B cell (primary cell): ENCODE data around the gene BHLHE23. TPM values are rescaled to one million over a fixed set of nuclear protein-coding genes. Genes with fewer than 3 reads are reported as not detected.

ENCODE experiments used
- ATAC-seq: fragments of 200-7000 bp; cut with Tn5 transposase; one replicate; pipeline ENCODE4 v1.10.0; 2021; ENCODE audit warnings: low read depth, mild to moderate bottlenecking, moderate number of reproducible peaks, moderate library complexity
- CTCF ChIA-PET: fragments of 350-600 bp; sonication (Branson Sonifier 250); formaldehyde crosslinking; loops from one replicate; lab custom pipeline; 2021; ENCODE audit warnings: antibody characterized with exemption, inconsistent platforms; lab: Charles Lee
- POLR2A ChIA-PET: fragments of 350-600 bp; sonication (Branson Sonifier 250); formaldehyde crosslinking; loops from one replicate; lab custom pipeline; 2021; ENCODE audit warnings: antibody characterized with exemption; lab: Charles Lee
- DNase-seq: peaks from one replicate; pipeline ENCODE4 v3.0.0; 2013
- H2AFZ ChIP-seq: 2 replicates; pipeline ENCODE4 v1.6.1; 2012; ENCODE audit warnings: mild to moderate bottlenecking, low read depth, low read length; ENCODE audit not compliant: insufficient read depth, poor library complexity, severe bottlenecking
- H3K27ac ChIP-seq, 2 donors: 1 replicate in 1 of 2; 2 replicates in 1 of 2; pipeline ENCODE4 v1.5.1; 2012 to 2013; ENCODE audit warnings: low read length in 2 of 2, mild to moderate bottlenecking in 2 of 2, moderate library complexity in 1 of 2
- H3K27me3 ChIP-seq, 4 experiments: fragments of 200-600 bp in 1 of 4; sonication (generic) in 1 of 4; replicated peaks in 1 of 4; 1 replicate in 2 of 4; 2 replicates in 2 of 4; pipeline versions ENCODE4 v1.6.1 to v1.7.0; 2013 to 2016; ENCODE audit warnings: low read length in 3 of 4, mild to moderate bottlenecking in 2 of 4, mixed read lengths in 1 of 4, moderate library complexity in 1 of 4; ENCODE audit not compliant: insufficient read depth in 4 of 4, control insufficient read depth in 3 of 4; ENCODE audit errors: control extremely low read depth in 1 of 4
- H3K36me3 ChIP-seq, 2 experiments: replicated peaks in 1 of 2; 1 replicate in 1 of 2; 2 replicates in 1 of 2; pipeline versions ENCODE4 v1.6.1 to v1.7.1; 2013; ENCODE audit warnings: low read length in 1 of 2; ENCODE audit not compliant: insufficient read depth in 2 of 2, control insufficient read depth in 1 of 2; ENCODE audit errors: control extremely low read depth in 1 of 2, extremely low read depth in 1 of 2
- H3K4me1 ChIP-seq, 2 donors: fragments of 200-600 bp in 1 of 2; sonication (generic) in 1 of 2; 1 replicate in 1 of 2; 2 replicates in 1 of 2; pipeline versions ENCODE4 v1.5.1 to v1.6.1; 2013 to 2017; ENCODE audit warnings: low read length in 2 of 2; ENCODE audit not compliant: control insufficient read depth in 2 of 2, insufficient read depth in 2 of 2
- H3K4me2 ChIP-seq: replicated peaks from 2 replicates; pipeline ENCODE3; 2012; ENCODE audit warnings: mild to moderate bottlenecking, low read depth, low read length; ENCODE audit not compliant: poor library complexity, severe bottlenecking
- H3K4me3 ChIP-seq, 5 experiments: fragments of 200-600 bp in 1 of 5; sonication (generic) in 1 of 5; 1 replicate in 3 of 5; 2 replicates in 2 of 5; pipeline versions ENCODE4 v1.5.1 to v1.7.0; 2011 to 2016; ENCODE audit warnings: low read length in 4 of 5, mild to moderate bottlenecking in 4 of 5, low read depth in 2 of 5, control low read depth in 1 of 5, moderate library complexity in 1 of 5; ENCODE audit not compliant: insufficient read depth in 1 of 5; ENCODE audit errors: control extremely low read depth in 1 of 5, extremely low read depth in 1 of 5
- H3K79me2 ChIP-seq: fragments of 200-600 bp; sonication (generic); one replicate; pipeline ENCODE4 v1.6.0; 2016; ENCODE audit warnings: low read length; ENCODE audit not compliant: control insufficient read depth, insufficient read depth
- H3K9ac ChIP-seq: fragments of 200-600 bp; sonication (generic); 2 replicates; pipeline ENCODE4 v1.6.1; 2017; ENCODE audit warnings: mild to moderate bottlenecking, low read length, moderate library complexity
- H3K9me3 ChIP-seq, 3 donors: one replicate each; pipeline versions ENCODE4 v1.6.1 to v1.7.1; 2013; ENCODE audit warnings: low read length in 2 of 3; ENCODE audit not compliant: control insufficient read depth in 2 of 3, insufficient read depth in 1 of 3; ENCODE audit errors: control extremely low read depth in 1 of 3
- H4K20me1 ChIP-seq: 2 replicates; pipeline ENCODE4 v1.6.0; 2012; ENCODE audit warnings: mild to moderate bottlenecking, low read length; ENCODE audit not compliant: insufficient read depth, control insufficient read depth, poor library complexity, severe bottlenecking
- H3K27ac Mint-ChIP-seq: one replicate; pipeline ENCODE4 v1.8.0; 2021; ENCODE audit warnings: mixed read lengths
- H3K27me3 Mint-ChIP-seq: one replicate; pipeline ENCODE4 v1.8.0; 2021; ENCODE audit warnings: mixed read lengths
- H3K4me1 Mint-ChIP-seq: one replicate; pipeline ENCODE4 v1.8.0; 2021; ENCODE audit warnings: mixed read lengths
- H3K4me3 Mint-ChIP-seq: one replicate; pipeline ENCODE4 v1.8.0; 2021; ENCODE audit warnings: mixed read lengths
- H3K9me3 Mint-ChIP-seq: one replicate; pipeline ENCODE4 v1.8.0; 2022; ENCODE audit warnings: mixed read lengths; ENCODE audit not compliant: insufficient read depth
- EZH2 ChIP-seq: IDR thresholded peaks from 2 replicates; pipeline ENCODE4 v1.6.1; 2012; ENCODE audit warnings: borderline replicate concordance, low read depth, mild to moderate bottlenecking, moderate library complexity, low read length; ENCODE audit not compliant: insufficient read depth, poor library complexity, severe bottlenecking
- WGBS: methylation state at CpG from one replicate; pipeline ENCODE4 v1.1.5; 2013; ENCODE audit warnings: missing lambda C conversion rate; ENCODE audit not compliant: insufficient coverage; 5-methylcytosine and 5-hydroxymethylcytosine counted together
- intact Hi-C: fragments of 100-400 bp; cut with micrococcal nuclease; formaldehyde crosslinking; loops from one replicate; pipeline ENCODE4 v1.10.0; 2022
- polyA plus RNA-seq: library from polyadenylated mRNA; depleted of rRNA; stranded (reverse); fragments of >200 nt; gene quantifications from 2 replicates; pipeline ENCODE4 v1.2.3, GENCODE V29; 2012
- total RNA-seq, 2 donors: library from RNA; stranded (reverse); fragments of 120-200 nt in 1 of 2; gene quantifications; 1 replicate in 1 of 2; 2 replicates in 1 of 2; pipeline versions ENCODE4 v1.2.3 to v1.2.4, GENCODE V29; 2013 to 2022
- TF ChIP-seq, protein P1 (sequence below): fragments of 200-600 bp; IDR thresholded peaks from one replicate; pipeline ENCODE4 v1.8.0; 2022; ENCODE audit warnings: antibody characterized with exemption, mild to moderate bottlenecking

The BHLHE23 gene
- total and polyA plus RNA-seq, 2 donors (not counting 1 experiment from before 2014, with no cell fraction given), result not detected

DNA sequence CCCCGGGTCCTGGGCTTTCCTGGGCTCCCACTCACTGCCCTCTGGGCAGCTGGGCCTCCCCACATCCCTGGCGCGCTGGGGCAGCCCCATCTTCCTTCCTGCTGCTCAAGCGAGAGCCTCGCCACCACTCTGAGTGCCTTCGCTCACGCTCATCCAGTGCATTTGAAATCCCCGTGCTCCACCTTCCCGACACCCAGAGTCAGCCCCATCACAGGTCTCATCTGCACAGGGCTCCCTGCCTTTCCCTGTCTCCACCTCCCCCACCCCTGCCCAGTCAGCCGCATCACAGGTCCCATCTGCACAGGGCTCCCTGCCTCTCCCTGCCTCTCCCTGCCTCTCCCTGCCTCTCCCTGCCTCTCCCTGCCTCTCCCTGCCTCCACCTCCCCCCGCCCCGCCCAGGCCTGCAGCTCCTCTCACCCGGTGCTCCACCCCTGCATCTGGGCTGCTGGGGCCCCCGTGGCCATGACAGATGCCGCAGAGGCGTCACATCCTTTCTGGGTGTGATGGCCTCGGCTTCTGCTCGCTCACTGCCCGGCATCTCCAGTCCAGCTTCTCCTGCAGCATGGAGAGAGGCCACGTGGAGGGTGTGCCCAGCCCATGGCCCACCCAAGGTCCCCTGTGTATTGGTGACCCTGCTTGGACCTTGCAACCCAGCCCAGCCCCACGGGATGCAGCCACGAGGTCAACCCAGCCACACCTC lies 9.0 kb upstream of the BHLHE23 start:
- ChIA-PET POLR2A (no interaction called here), CTCF (interaction anchor here (2.5 kb wide), 1 partner anchor 43 kb away, joined by 8 read pairs; no protein-coding TSS in a partner anchor)
- H3K4me3 ChIP-seq, result no peak overlapping the region
- ATAC-seq, result no peak
- H3K4me3 Mint-ChIP-seq, result no peak overlapping the region
- no peak for TF ChIP-seq EZH2
- TF ChIP-seq, protein P1, sequence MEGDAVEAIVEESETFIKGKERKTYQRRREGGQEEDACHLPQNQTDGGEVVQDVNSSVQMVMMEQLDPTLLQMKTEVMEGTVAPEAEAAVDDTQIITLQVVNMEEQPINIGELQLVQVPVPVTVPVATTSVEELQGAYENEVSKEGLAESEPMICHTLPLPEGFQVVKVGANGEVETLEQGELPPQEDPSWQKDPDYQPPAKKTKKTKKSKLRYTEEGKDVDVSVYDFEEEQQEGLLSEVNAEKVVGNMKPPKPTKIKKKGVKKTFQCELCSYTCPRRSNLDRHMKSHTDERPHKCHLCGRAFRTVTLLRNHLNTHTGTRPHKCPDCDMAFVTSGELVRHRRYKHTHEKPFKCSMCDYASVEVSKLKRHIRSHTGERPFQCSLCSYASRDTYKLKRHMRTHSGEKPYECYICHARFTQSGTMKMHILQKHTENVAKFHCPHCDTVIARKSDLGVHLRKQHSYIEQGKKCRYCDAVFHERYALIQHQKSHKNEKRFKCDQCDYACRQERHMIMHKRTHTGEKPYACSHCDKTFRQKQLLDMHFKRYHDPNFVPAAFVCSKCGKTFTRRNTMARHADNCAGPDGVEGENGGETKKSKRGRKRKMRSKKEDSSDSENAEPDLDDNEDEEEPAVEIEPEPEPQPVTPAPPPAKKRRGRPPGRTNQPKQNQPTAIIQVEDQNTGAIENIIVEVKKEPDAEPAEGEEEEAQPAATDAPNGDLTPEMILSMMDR, result no peak
- no peaks in the 10 kb centered on the region for H4K20me1 ChIP-seq
- H3K27me3 Mint-ChIP-seq, result peaks cover 60% of the 10 kb centered on the region
- H3K9me3 Mint-ChIP-seq, result peaks cover 5% of the 10 kb centered on the region
- WGBS, result 76% methylated on average over 19 of the region's 22 CpGs
- no peaks in the 10 kb centered on the region for H3K4me1 ChIP-seq
- peaks cover 0 to 58% (median 20%) of the 10 kb centered on the region in 4 experiments for H3K27me3 ChIP-seq
- H3K4me1 Mint-ChIP-seq, result peaks cover 1% of the 10 kb centered on the region
- H3K4me2 ChIP-seq, result no peak overlapping the region
- H3K9me3 ChIP-seq, result peaks cover 0 to 47% (median 16%) of the 10 kb centered on the region in 3 donors
- H2AFZ ChIP-seq, result no peak overlapping the region
- no peaks in the 10 kb centered on the region for H3K79me2 ChIP-seq
- no peak for DNase-seq
- no peaks in the 10 kb centered on the region for H3K36me3 ChIP-seq
- H3K27ac ChIP-seq, result no peak overlapping the region
- no peak overlapping the region for H3K27ac Mint-ChIP-seq
- no peak overlapping the region for H3K9ac ChIP-seq
- intact Hi-C loops, result no loop called here

DNA sequence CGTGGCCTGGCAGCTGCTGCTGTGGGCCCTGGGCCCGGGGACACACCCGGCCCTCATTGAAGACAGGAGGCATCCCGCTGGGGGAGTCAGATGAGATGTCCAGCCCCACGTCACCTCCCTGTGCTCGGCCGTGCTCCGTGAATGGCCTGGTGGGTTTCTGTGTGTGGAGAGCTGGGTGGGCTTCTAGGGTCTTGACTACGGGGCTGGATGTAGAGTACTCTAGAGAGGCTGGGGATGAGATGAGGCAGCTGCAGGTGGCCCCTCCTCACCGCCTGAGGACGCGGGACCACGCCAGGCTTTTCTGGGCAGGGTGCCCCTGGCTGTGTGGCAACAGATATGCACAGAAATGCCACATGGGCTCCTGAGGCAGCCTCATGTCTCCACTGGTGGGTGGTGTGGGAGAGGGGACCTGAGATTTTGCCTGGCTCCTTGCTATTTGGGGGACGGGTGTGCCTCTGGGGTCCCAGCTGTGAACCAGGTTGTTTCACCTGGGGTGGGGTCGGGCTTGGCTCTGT lies 8.4 kb upstream of the BHLHE23 start:
- H3K27me3 ChIP-seq, result peaks cover 0 to 58% (median 21%) of the 10 kb centered on the region in 4 experiments
- POLR2A ChIA-PET, result no interaction called here
- Mint-ChIP-seq H3K27ac (no peak overlapping the region), H3K9me3 (peaks cover 5% of the 10 kb centered on the region), H3K4me3 (no peak overlapping the region), H3K4me1 (peaks cover 4% of the 10 kb centered on the region), H3K27me3 (peaks cover 58% of the 10 kb centered on the region)
- no peak overlapping the region for H2AFZ ChIP-seq
- TF ChIP-seq, protein P1, result no peak
- no peak for TF ChIP-seq EZH2
- intact Hi-C loops, result no loop called here
- DNase-seq, result no peak
- no peak overlapping the region for H3K27ac ChIP-seq
- peaks cover 4% of the 10 kb centered on the region in 2 donors for H3K4me1 ChIP-seq
- H3K4me2 ChIP-seq, result no peak overlapping the region
- no peak overlapping the region for H3K4me3 ChIP-seq
- H3K9me3 ChIP-seq, result peaks cover 0 to 45% (median 16%) of the 10 kb centered on the region in 3 donors
- H3K36me3 ChIP-seq, result no peaks in the 10 kb centered on the region
- ATAC-seq, result no peak
- no peak overlapping the region for H3K9ac ChIP-seq
- WGBS, result 63% methylated on average over 15 of the region's 15 CpGs
- no peaks in the 10 kb centered on the region for H3K79me2 ChIP-seq
- CTCF ChIA-PET, result interaction anchor here (1.3 to 2.5 kb wide), 2 partner anchors 43 to 44 kb away, joined by 3 to 8 read pairs; no protein-coding TSS in a partner anchor
- no peaks in the 10 kb centered on the region for H4K20me1 ChIP-seq
